H1 (cell line): ENCODE data around the gene C1orf21. TPM values are rescaled to one million over a fixed set of nuclear protein-coding genes. Genes with fewer than 3 reads are reported as not detected.

Experiments
- EP300 ChIP-seq, 2 experiments: IDR thresholded peaks; 1 replicate in 1 of 2; 2 replicates in 1 of 2; pipeline ENCODE4 v1.6.1; 2011 to 2012; ENCODE audit warnings: low read depth in 2 of 2, low read length in 2 of 2, mild to moderate bottlenecking in 2 of 2, borderline replicate concordance in 1 of 2, inconsistent platforms in 1 of 2, moderate library complexity in 1 of 2
- polyA plus RNA-seq, 7 experiments: library from polyadenylated mRNA; depleted of rRNA in 3 of 7; stranded (reverse) in 5 of 7; unstranded in 2 of 7; fragments of >200 nt in 5 of 7; fragments of 200-250 nt in 2 of 7; gene quantifications; 1 replicate in 5 of 7; 2 replicates in 1 of 7; 4 replicates in 1 of 7; pipeline versions ENCODE4 v1.2.1 to v1.2.3, GENCODE V29; 2011 to 2013; ENCODE audit warnings: missing spikeins in 2 of 7, mixed read lengths in 2 of 7
- total RNA-seq: library from RNA; stranded (reverse); fragmentation: NEBNext Ultra II Directional; extraction: Animal tissue kit (Norgen Biotek cat#: 25700); gene quantifications from 2 replicates; pipeline ENCODE4 v1.2.1, GENCODE V29; 2021

The C1orf21 gene
- total and polyA plus RNA-seq, 2 of the 8 experiments (the other 6 are each of a cell fraction or from before 2014, with no cell fraction given) = 16.6 to 51.0 TPM

GRCh38 chr1:184567009-184567408 lies 180.2 kb downstream of the C1orf21 start (continued):
- TF ChIP-seq EP300 (IDR thresholded peaks at IDR 0.05; ENCODE audit: borderline replicate concordance in 1 of 2, low read depth in 2 of 2, low read length in 2 of 2) = no peak
